WTC11 (cell line): ENCODE measurements around the gene ADAM30. TPM values are rescaled to one million over a fixed set of nuclear protein-coding genes. Genes with fewer than 3 reads are reported as not detected.

Experiments
- ATAC-seq: fragments of 200-7000 bp; cut with Tn5 transposase; 2 replicates; pipeline ENCODE4 v1.10.0; 2021; ENCODE audit warnings: mild to moderate bottlenecking, moderate library complexity
- CTCF ChIA-PET: fragments of 300-600 bp; sonication (Branson Sonifier 250); formaldehyde crosslinking; loops from one replicate; lab custom pipeline; 2021; ENCODE audit warnings: antibody characterized with exemption; lab: Charles Lee
- POLR2A ChIA-PET: fragments of 350-600 bp; sonication (Branson Sonifier 250); formaldehyde crosslinking; loops from one replicate; lab custom pipeline; 2021; ENCODE audit warnings: antibody characterized with exemption; lab: Charles Lee
- DNase-seq: peaks from one replicate; pipeline ENCODE4 v3.0.0; 2021; ENCODE audit warnings: low spot score
- H3K27ac Mint-ChIP-seq: 2 replicates; pipeline ENCODE4 v1.8.0; 2021; ENCODE audit warnings: mixed read lengths
- H3K27me3 Mint-ChIP-seq: 2 replicates; pipeline ENCODE4 v1.8.0; 2021; ENCODE audit warnings: low read depth, mild to moderate bottlenecking, moderate library complexity, mixed read lengths
- H3K36me3 Mint-ChIP-seq: 2 replicates; pipeline ENCODE4 v1.8.0; 2021; ENCODE audit warnings: mixed read lengths
- H3K4me1 Mint-ChIP-seq: 2 replicates; pipeline ENCODE4 v1.8.0; 2022; ENCODE audit warnings: mixed read lengths
- H3K4me3 Mint-ChIP-seq: 2 replicates; pipeline ENCODE4 v1.8.0; 2021; ENCODE audit warnings: mild to moderate bottlenecking, moderate library complexity, mixed read lengths
- H3K9me3 Mint-ChIP-seq: 2 replicates; pipeline ENCODE4 v1.8.0; 2021; ENCODE audit warnings: mixed read lengths
- AR ChIP-seq: fragments of 250-450 bp; sonication (Bioruptor Pico); IDR thresholded peaks from 2 replicates; pipeline ENCODE4 v1.9.0; 2021; ENCODE audit warnings: mild to moderate bottlenecking
- FOXP4 ChIP-seq: sonication (generic); formaldehyde crosslinking; IDR thresholded peaks from 2 replicates; pipeline ENCODE4 v1.8.0; 2022; ENCODE audit warnings: mild to moderate bottlenecking, missing genetic modification reagents
- HMGXB4 ChIP-seq: sonication (generic); formaldehyde crosslinking; IDR thresholded peaks from 2 replicates; pipeline ENCODE4 v1.8.1; 2023; ENCODE audit warnings: mild to moderate bottlenecking, moderate library complexity, missing genetic modification reagents
- TP53 ChIP-seq: sonication (generic); formaldehyde crosslinking; IDR thresholded peaks from 2 replicates; pipeline ENCODE4 v1.8.1; 2023; ENCODE audit warnings: mild to moderate bottlenecking, missing genetic modification reagents
- USF2 ChIP-seq: sonication (generic); formaldehyde crosslinking; IDR thresholded peaks from 2 replicates; pipeline ENCODE4 v1.8.1; 2023; ENCODE audit warnings: mild to moderate bottlenecking, missing genetic modification reagents, moderate library complexity
- ZNF317 ChIP-seq: sonication (generic); formaldehyde crosslinking; IDR thresholded peaks from 2 replicates; pipeline ENCODE4 v1.8.1; 2023; ENCODE audit warnings: low read depth, mild to moderate bottlenecking, moderate library complexity, missing genetic modification reagents, borderline replicate concordance
- ZNF423 ChIP-seq: fragments of 250-450 bp; sonication (Bioruptor Pico); IDR thresholded peaks from 2 replicates; pipeline ENCODE4 v2.1.2; 2022; ENCODE audit warnings: mild to moderate bottlenecking, moderate library complexity
- total RNA-seq: library from RNA; stranded (reverse); gene quantifications from 3 replicates; pipeline ENCODE4 v1.2.3, GENCODE V29; 2021

Gene ADAM30
- total RNA-seq, 1 experiment from 2014 or later = not detected

GRCh38 chr1:119909890-119910596 lies 13.7 kb upstream of the ADAM30 start:
- H3K4me1 Mint-ChIP-seq = peaks cover 11% of the 10 kb centered on the region
- no peaks in the 10 kb centered on the region; the same call in 1 of the 2 replicates for H3K27me3 Mint-ChIP-seq
- TF ChIP-seq USF2 (CRISPR knock-in tag) (no peak), ZNF423 (CRISPR knock-in tag) (peak; percentile 22; the same call in 1 of the 2 replicates)
- TF ChIP-seq, all 79 proteins: peak for 1
- CTCF ChIA-PET = interaction anchor here (0.8 to 2.5 kb wide), 3 partner anchors 14 to 66 kb away, joined by 3 to 17 read pairs (median 4); partner anchors contain the start of gene ADAM30
- ATAC-seq (peak; percentile 53; the same call in 1 of the 2 replicates), DNase-seq (peak; percentile 50)
- H3K9me3 Mint-ChIP-seq = no peaks in the 10 kb centered on the region
- H3K36me3 Mint-ChIP-seq = peaks cover 7% of the 10 kb centered on the region
- POLR2A ChIA-PET = no interaction called here
- H3K27ac Mint-ChIP-seq = no peak overlapping the region
- no peak overlapping the region for H3K4me3 Mint-ChIP-seq

GRCh38 chr1:119908661-119909060 lies 12.3 kb upstream of the ADAM30 start:
- TF ChIP-seq TP53 (no peak), FOXP4 (CRISPR knock-in tag) (no peak)
- TF ChIP-seq, all 79 proteins: peak for 0
- no peak overlapping the region for H3K27ac Mint-ChIP-seq
- H3K9me3 Mint-ChIP-seq = no peaks in the 10 kb centered on the region

GRCh38 chr1:119906927-119907652 lies 10.8 kb upstream of the ADAM30 start:
- CTCF ChIA-PET = interaction anchor here (1.0 to 2.6 kb wide), 2 partner anchors 11 to 63 kb away, joined by 3 to 13 read pairs; partner anchors contain the start of gene ADAM30

More at GRCh38 chr1:119908661-119909060, 12.3 kb upstream of the ADAM30 start:
- Mint-ChIP-seq H3K27me3 (peaks cover 4% of the 10 kb centered on the region), H3K36me3 (no peaks in the 10 kb centered on the region), H3K4me3 (no peak overlapping the region), H3K4me1 (peaks cover 11% of the 10 kb centered on the region)
- no peak for DNase-seq
- CTCF ChIA-PET = interaction anchor here (2.6 kb wide), 1 partner anchor 13 kb away, joined by 13 read pairs; the partner anchor contains the start of gene ADAM30
- ATAC-seq = no peak
- POLR2A ChIA-PET = no interaction called here

More at GRCh38 chr1:119906927-119907652, 10.8 kb upstream of the ADAM30 start:
- no peak overlapping the region for H3K4me3 Mint-ChIP-seq
- H3K4me1 Mint-ChIP-seq = peaks cover 11% of the 10 kb centered on the region
- H3K27ac Mint-ChIP-seq = no peak overlapping the region
- DNase-seq (no peak), ATAC-seq (no peak)
- TF ChIP-seq HMGXB4 = no peak
- no peak for TF ChIP-seq AR (CRISPR knock-in tag)
- no peak for TF ChIP-seq ZNF317 (CRISPR knock-in tag)
- TF ChIP-seq, all 79 proteins: peak for 0
- Mint-ChIP-seq H3K36me3 (no peaks in the 10 kb centered on the region), H3K9me3 (no peaks in the 10 kb centered on the region), H3K27me3 (peaks cover 6% of the 10 kb centered on the region)
- POLR2A ChIA-PET = no interaction called here
